HEK293T (cell line): ENCODE data around the gene PRSS38.

Experiments used
- CTCF ChIA-PET: fragments of 350-600 bp; formaldehyde crosslinking; extraction: SDS; loops from one replicate; lab custom pipeline; 2021; ENCODE audit warnings: antibody characterized with exemption, inconsistent platforms; lab: Yijun Ruan, JAX
- POLR2A ChIA-PET: fragments of 350-600 bp; formaldehyde crosslinking; extraction: SDS; loops from one replicate; lab custom pipeline; 2020; ENCODE audit warnings: antibody characterized with exemption, inconsistent platforms; lab: Yijun Ruan, JAX
- DNase-seq: peaks from one replicate; pipeline ENCODE4 v3.0.0; 2012; ENCODE audit warnings: mixed read lengths; ENCODE audit errors: extremely low spot score
- ARNT ChIP-seq: fragments of 450-650 bp; IDR thresholded peaks from 2 replicates; pipeline ENCODE4 v1.6.1; 2017; ENCODE audit warnings: mild to moderate bottlenecking
- BHLHE40 ChIP-seq: fragments of 450-650 bp; IDR thresholded peaks from 2 replicates; pipeline ENCODE4 v1.6.1; 2016; ENCODE audit warnings: mild to moderate bottlenecking, moderate library complexity, borderline replicate concordance
- CTBP1 ChIP-seq: fragments of 450-650 bp; IDR thresholded peaks from 2 replicates; pipeline ENCODE4 v1.6.1; 2016; ENCODE audit warnings: borderline replicate concordance
- ELF4 ChIP-seq: fragments of 450-650 bp; IDR thresholded peaks from 2 replicates; pipeline ENCODE4 v1.6.1; 2017; ENCODE audit warnings: antibody characterized with exemption
- FOXA1 ChIP-seq: fragments of 450-650 bp; IDR thresholded peaks from 2 replicates; pipeline ENCODE4 v1.6.1; 2016; ENCODE audit warnings: mild to moderate bottlenecking
- FOXK2 ChIP-seq: fragments of 450-650 bp; IDR thresholded peaks from 2 replicates; pipeline ENCODE4 v1.6.1; 2016; ENCODE audit warnings: mild to moderate bottlenecking
- FOXM1 ChIP-seq: fragments of 450-650 bp; IDR thresholded peaks from 2 replicates; pipeline ENCODE4 v1.6.1; 2017; ENCODE audit warnings: mild to moderate bottlenecking, borderline replicate concordance
- HDGF ChIP-seq: fragments of 450-650 bp; IDR thresholded peaks from 2 replicates; pipeline ENCODE4 v1.6.1; 2017; ENCODE audit warnings: antibody characterized with exemption, borderline replicate concordance
- L3MBTL2 ChIP-seq: fragments of 450-650 bp; conservative IDR thresholded peaks from 2 replicates; pipeline ENCODE4 v1.6.1; 2016; ENCODE audit warnings: mild to moderate bottlenecking
- LEF1 ChIP-seq: fragments of 450-650 bp; IDR thresholded peaks from 2 replicates; pipeline ENCODE4 v1.6.1; 2017; ENCODE audit warnings: mild to moderate bottlenecking, borderline replicate concordance
- NFRKB ChIP-seq: fragments of 450-650 bp; IDR thresholded peaks from 2 replicates; pipeline ENCODE4 v1.6.1; 2016; ENCODE audit warnings: mild to moderate bottlenecking, moderate library complexity
- SP1 ChIP-seq: fragments of 450-650 bp; IDR thresholded peaks from 2 replicates; pipeline ENCODE4 v1.6.1; 2017
- SUZ12 ChIP-seq: fragments of 450-650 bp; IDR thresholded peaks from 2 replicates; pipeline ENCODE4 v1.6.1; 2016; ENCODE audit warnings: mild to moderate bottlenecking
- TARDBP ChIP-seq: fragments of 450-650 bp; IDR thresholded peaks from 2 replicates; pipeline ENCODE4 v1.6.1; 2016
- ZNF384 ChIP-seq: fragments of 450-650 bp; IDR thresholded peaks from 2 replicates; pipeline ENCODE4 v1.6.1; 2016
- TF ChIP-seq, protein P1 (sequence below): fragments of 450-650 bp; IDR thresholded peaks from 2 replicates; pipeline ENCODE4 v1.6.1; 2016

The PRSS38 gene

DNA sequence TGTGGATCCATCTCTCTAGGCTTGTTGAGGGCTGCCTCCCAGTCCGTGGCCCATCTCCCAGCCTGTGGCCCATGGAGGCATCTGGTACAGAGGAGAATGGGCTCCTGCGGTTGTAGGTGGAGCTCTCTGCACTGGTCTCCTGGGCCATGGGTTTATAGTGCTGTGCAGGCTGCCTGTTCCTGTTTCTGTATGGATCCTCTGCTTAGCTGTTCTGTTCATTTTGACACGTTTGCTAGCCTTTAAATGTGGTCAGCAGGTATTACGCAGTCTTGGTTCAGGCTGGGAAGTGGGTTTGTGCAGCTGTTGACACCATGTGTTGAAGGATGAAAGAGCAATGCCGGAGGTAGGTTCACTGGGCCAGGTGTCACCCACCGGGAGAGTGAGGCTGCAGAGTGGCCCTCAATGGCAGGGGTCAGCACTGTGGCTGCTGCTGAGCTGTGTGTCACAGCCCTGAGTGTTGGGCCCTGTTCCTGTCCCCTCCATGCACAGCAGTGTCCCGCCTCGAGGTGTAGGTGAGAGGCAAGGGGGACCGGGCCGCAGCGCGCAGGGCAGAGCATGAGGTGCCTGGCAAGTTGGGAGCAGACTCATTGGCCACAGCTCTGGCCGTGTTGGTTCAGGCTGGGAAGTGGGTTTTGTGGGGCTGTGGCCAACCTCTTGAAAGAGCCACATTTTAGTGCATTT lies 41.3 kb upstream of the PRSS38 start:
- no peak for TF ChIP-seq FOXA1
- TF ChIP-seq ZNF384, result no peak
- TF ChIP-seq CTBP1, result no peak
- TF ChIP-seq ELF4, result no peak
- TF ChIP-seq FOXM1, result no peak
- no peak for TF ChIP-seq TARDBP
- TF ChIP-seq BHLHE40, result no peak
- no peak for TF ChIP-seq NFRKB
- TF ChIP-seq L3MBTL2, result no peak
- no peak for TF ChIP-seq SUZ12
- TF ChIP-seq SP1, result no peak
- no peak for TF ChIP-seq ARNT
- TF ChIP-seq FOXK2, result no peak
- TF ChIP-seq, protein P1, sequence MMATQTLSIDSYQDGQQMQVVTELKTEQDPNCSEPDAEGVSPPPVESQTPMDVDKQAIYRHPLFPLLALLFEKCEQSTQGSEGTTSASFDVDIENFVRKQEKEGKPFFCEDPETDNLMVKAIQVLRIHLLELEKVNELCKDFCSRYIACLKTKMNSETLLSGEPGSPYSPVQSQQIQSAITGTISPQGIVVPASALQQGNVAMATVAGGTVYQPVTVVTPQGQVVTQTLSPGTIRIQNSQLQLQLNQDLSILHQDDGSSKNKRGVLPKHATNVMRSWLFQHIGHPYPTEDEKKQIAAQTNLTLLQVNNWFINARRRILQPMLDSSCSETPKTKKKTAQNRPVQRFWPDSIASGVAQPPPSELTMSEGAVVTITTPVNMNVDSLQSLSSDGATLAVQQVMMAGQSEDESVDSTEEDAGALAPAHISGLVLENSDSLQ, result no peak
- no peak for TF ChIP-seq LEF1
- no peak for TF ChIP-seq HDGF
- no peak for DNase-seq
- ChIA-PET POLR2A (no interaction called here), CTCF (interaction anchor here (1.2 kb wide), 1 partner anchor 180 kb away, joined by 3 read pairs; no protein-coding TSS in a partner anchor)

DNA sequence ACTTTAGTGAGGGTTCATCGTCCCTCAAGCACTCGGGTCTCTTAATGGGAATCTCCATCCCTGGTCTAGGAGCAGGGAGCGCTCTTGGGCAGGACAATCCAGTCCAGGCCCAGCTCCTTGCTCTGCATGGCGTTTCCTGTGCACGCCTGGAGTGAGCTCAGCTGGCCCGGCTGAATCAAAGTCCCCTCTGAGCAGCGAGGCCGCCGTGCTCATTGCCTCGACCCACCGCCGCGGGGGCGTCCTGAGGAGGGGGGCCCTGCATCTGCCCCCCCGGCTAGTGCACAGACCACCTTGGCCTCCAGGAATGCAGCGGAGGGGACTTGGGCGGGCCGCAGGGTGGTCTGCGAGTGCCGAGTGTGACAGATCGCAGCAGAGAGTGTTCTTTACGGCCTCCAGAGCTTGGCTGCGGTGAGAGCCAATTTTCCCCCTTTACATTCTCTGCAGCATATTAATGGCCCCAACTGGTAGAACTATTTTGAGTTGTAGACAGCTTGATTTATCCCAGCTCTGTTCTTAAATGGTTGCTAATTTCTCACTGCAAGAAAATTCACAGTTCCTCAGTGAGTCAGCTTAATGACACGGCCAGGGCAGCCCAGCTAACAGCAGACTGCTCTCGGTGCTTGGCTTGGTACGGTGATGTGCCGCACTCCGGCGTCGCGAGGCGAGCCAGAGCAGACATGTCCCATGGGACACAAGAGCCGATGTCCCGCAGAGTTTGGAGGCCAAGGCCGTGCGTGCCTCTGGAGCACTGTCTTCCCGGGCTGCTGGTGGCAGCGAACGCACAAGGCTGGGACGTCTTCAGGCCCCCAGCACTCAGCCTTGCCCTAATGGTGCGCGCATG lies 40.4 kb upstream of the PRSS38 start:
- POLR2A ChIA-PET, result no interaction called here
- DNase-seq, result no peak
- CTCF ChIA-PET, result interaction anchor here (1.2 kb wide), 1 partner anchor 179 kb away, joined by 3 read pairs; no protein-coding TSS in a partner anchor
- no peak for TF ChIP-seq TARDBP
- no peak for TF ChIP-seq CTBP1
- no peak for TF ChIP-seq ZNF384
- no peak for TF ChIP-seq BHLHE40
- TF ChIP-seq, protein P1, result no peak
- TF ChIP-seq FOXK2, result no peak
- no peak for TF ChIP-seq HDGF
- TF ChIP-seq L3MBTL2, result no peak
- TF ChIP-seq ELF4, result no peak
- TF ChIP-seq FOXM1, result no peak
- no peak for TF ChIP-seq SUZ12
- no peak for TF ChIP-seq LEF1
- TF ChIP-seq NFRKB, result no peak

DNA sequence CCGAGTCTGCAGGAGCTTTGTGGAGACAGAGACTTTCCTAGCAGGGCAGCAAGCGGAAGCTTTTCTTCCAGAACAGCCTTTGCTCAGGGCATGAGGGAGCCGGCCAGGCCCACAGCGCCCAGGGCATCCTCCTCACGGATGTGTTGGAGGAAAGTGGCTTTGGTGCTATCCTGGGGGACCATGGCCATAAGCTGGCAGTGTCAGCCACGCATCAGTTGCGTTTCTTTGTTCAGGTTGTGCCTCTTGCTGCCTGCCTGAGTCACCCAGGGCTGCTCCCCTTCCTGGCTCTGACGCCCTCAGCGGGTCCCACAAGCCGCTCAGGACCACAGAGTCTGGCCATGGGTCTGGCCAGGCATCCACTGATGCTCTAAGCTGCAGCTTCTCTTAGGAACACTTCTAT lies 39.6 kb upstream of the PRSS38 start:
- no peak for TF ChIP-seq ARNT
- no peak for TF ChIP-seq CTBP1
- no peak for TF ChIP-seq NFRKB
- TF ChIP-seq L3MBTL2, result no peak
- no peak for TF ChIP-seq BHLHE40
- TF ChIP-seq, protein P1, result no peak
- no peak for TF ChIP-seq SUZ12
- TF ChIP-seq FOXA1, result no peak
- no peak for TF ChIP-seq LEF1
- TF ChIP-seq ELF4, result no peak
- no peak for TF ChIP-seq FOXM1
- TF ChIP-seq ZNF384, result no peak
- no peak for TF ChIP-seq HDGF
- TF ChIP-seq SP1, result no peak
- TF ChIP-seq FOXK2, result no peak
- DNase-seq, result no peak
- CTCF ChIA-PET, result no interaction called here
- POLR2A ChIA-PET, result no interaction called here

DNA sequence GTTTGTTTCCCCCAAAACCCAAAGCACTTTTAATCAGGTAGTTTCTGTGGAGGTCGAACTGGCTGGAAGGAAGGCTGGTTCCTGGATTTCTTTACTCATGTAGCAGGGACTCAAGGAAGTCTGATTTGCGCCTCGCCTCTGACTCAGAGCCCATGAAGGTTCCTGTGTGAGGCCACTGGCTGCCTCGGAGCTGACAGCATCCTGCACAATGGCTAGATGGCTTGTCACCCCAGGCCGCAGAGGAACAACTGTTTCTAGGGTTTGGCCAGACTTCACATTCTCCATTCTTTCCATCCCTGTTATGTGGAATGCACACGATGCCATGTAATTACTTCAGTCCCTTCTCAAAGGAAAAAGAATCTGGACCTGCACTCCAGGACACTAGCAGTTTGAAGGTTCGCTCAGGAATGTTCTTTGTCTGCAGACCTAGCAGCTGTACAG lies 39.1 kb upstream of the PRSS38 start:
- TF ChIP-seq TARDBP (no peak), L3MBTL2 (no peak), ARNT (no peak), BHLHE40 (no peak), HDGF (no peak), CTBP1 (no peak)
- TF ChIP-seq, protein P1, result no peak
- ChIA-PET CTCF (no interaction called here), POLR2A (no interaction called here)
- DNase-seq, result no peak

DNA sequence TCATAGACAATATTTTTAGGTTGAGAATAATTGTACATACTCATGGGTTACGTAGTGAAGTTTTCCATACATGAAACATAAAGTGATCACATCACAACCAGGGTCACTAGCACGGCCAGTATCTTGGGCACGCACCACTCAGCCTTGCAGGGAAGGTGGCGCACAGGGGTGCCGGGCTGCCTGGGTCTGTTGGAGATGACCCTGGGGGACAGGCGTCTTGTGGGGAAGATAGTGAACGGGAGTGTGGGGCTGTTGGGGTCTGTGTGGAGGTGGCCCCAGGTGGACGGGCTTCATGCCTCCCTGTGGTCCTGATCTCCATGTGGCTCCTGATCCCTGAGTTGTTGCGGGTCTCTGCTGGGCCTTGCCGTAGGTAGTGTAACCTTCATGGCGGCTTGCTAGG lies 38.3 kb upstream of the PRSS38 start:
- TF ChIP-seq, protein P1, result no peak
- ChIA-PET CTCF (no interaction called here), POLR2A (no interaction called here)
- no peak for DNase-seq
